GM23248 (cell line): ENCODE results near the gene TOP3B. TPM values are rescaled to one million over a fixed set of nuclear protein-coding genes. Genes with fewer than 3 reads are reported as not detected.

Experiments
- DNase-seq: peaks from one replicate; pipeline ENCODE4 v3.0.0-alpha.2; 2015
- H2AFZ ChIP-seq: fragments of 200-600 bp; sonication (generic); 2 replicates; pipeline ENCODE4 v1.6.1; 2016; ENCODE audit warnings: antibody characterized with exemption
- H3F3A ChIP-seq: fragments of 200-600 bp; sonication (generic); 2 replicates; pipeline ENCODE4 v1.6.1; 2016; ENCODE audit warnings: mild to moderate bottlenecking, antibody characterized with exemption, mixed run types; ENCODE audit not compliant: insufficient read depth
- H3K27ac ChIP-seq: fragments of 200-600 bp; sonication (generic); 2 replicates; pipeline ENCODE4 v1.5.1; 2016; ENCODE audit warnings: mild to moderate bottlenecking
- H3K27me3 ChIP-seq: fragments of 200-600 bp; sonication (generic); replicated peaks from 2 replicates; pipeline ENCODE4 v1.6.1; 2016; ENCODE audit warnings: mild to moderate bottlenecking; ENCODE audit not compliant: insufficient read depth
- H3K36me3 ChIP-seq: fragments of 200-600 bp; sonication (generic); 2 replicates; pipeline ENCODE4 v1.6.1; 2016; ENCODE audit warnings: low read depth, mild to moderate bottlenecking
- H3K4me1 ChIP-seq: fragments of 200-600 bp; sonication (generic); 2 replicates; pipeline ENCODE4 v1.6.1; 2016; ENCODE audit warnings: mild to moderate bottlenecking; ENCODE audit not compliant: insufficient read depth
- H3K4me2 ChIP-seq: fragments of 200-600 bp; sonication (generic); one replicate; pipeline ENCODE4 v1.6.1; 2016; ENCODE audit warnings: mild to moderate bottlenecking; ENCODE audit not compliant: unreplicated experiment
- H3K4me3 ChIP-seq: fragments of 200-600 bp; sonication (generic); 2 replicates; pipeline ENCODE4 v1.5.1; 2016; ENCODE audit warnings: mild to moderate bottlenecking
- H3K79me2 ChIP-seq: fragments of 200-600 bp; sonication (generic); 2 replicates; pipeline ENCODE4 v1.6.1; 2016; ENCODE audit warnings: mild to moderate bottlenecking; ENCODE audit not compliant: insufficient read depth
- H3K9ac ChIP-seq: fragments of 200-600 bp; sonication (generic); 2 replicates; pipeline ENCODE4 v1.6.1; 2016; ENCODE audit warnings: mild to moderate bottlenecking
- H3K9me2 ChIP-seq: fragments of 200-600 bp; sonication (generic); 2 replicates; pipeline ENCODE4 v1.6.1; 2016; ENCODE audit warnings: mixed run types, mild to moderate bottlenecking, moderate library complexity; ENCODE audit not compliant: insufficient read depth
- H3K9me3 ChIP-seq: fragments of 200-600 bp; sonication (generic); one replicate; pipeline ENCODE4 v1.6.1; 2017; ENCODE audit warnings: low read depth
- H4K20me1 ChIP-seq: fragments of 200-600 bp; sonication (generic); 2 replicates; pipeline ENCODE4 v1.6.0; 2016; ENCODE audit not compliant: insufficient read depth
- EZH2 ChIP-seq: fragments of 200-600 bp; sonication (generic); IDR thresholded peaks from 2 replicates; pipeline ENCODE4 v1.6.1; 2018; ENCODE audit warnings: antibody characterized with exemption, mild to moderate bottlenecking; ENCODE audit not compliant: insufficient read depth, poor library complexity, severe bottlenecking
- EZH2phosphoT487 ChIP-seq: fragments of 200-600 bp; sonication (generic); IDR thresholded peaks from 2 replicates; pipeline ENCODE4 v1.6.1; 2018; ENCODE audit warnings: antibody characterized with exemption, moderate library complexity, mild to moderate bottlenecking, low read depth; ENCODE audit not compliant: insufficient read depth
- WGBS, 2 experiments: methylation state at CpG; one replicate each; pipeline ENCODE4 v1.1.6; 2015 to 2017; ENCODE audit warnings: low lambda C conversion rate in 2 of 2, low coverage in 1 of 2; ENCODE audit errors: missing lambda C conversion rate in 2 of 2; 5-methylcytosine and 5-hydroxymethylcytosine counted together
- in situ Hi-C: fragments of 300-500 bp; cut with MboI; formaldehyde crosslinking; loops from 2 replicates; pipeline ENCODE4 v1.15.0; 2020
- polyA plus RNA-seq: library from polyadenylated mRNA; unstranded; fragments of >200 nt; fragmentation: Nextera tagmentation; extraction: Ambion mirVana; gene quantifications from 2 replicates; pipeline ENCODE4 v1.2.1, GENCODE V29; 2016
- total RNA-seq: library from RNA; depleted of rRNA; stranded (reverse); fragments of >200 nt; shearing (Covaris generic); gene quantifications from 2 replicates; pipeline ENCODE4 v1.2.3, GENCODE V29; 2014

Gene TOP3B
- total and polyA plus RNA-seq, 2 experiments from 2014 or later: 11.6 to 16.0 TPM

- Histone ChIP-seq H3K4me2 (no peak overlapping the region), H3K9me3 (no peaks in the 10 kb centered on the region), H3F3A (no peaks in the 10 kb centered on the region), H2AFZ (peak overlapping the region; percentile 41; the same call in 1 of the 2 replicates), H3K27me3 (peaks cover 12% of the 10 kb centered on the region; the same call in 1 of the 2 replicates), H3K4me1 (no peaks in the 10 kb centered on the region; the same call in 1 of the 2 replicates), H3K36me3 (no peaks in the 10 kb centered on the region), H4K20me1 (no peaks in the 10 kb centered on the region), H3K79me2 (peaks cover 31% of the 10 kb centered on the region), H3K4me3 (no peak overlapping the region), H3K27ac (no peak overlapping the region), H3K9me2 (no peaks in the 10 kb centered on the region), H3K9ac (no peak overlapping the region)
- TF ChIP-seq EZH2phosphoT487 (no peak), EZH2 (no peak)
- 42 to 51% methylated on average over 7 of the region's 7 CpGs for WGBS, 2 experiments
- in situ Hi-C loops: no loop called here
- peak; percentile 44 for DNase-seq
Observed at GRCh38 chr22:21984793-21985192, 2.2 kb upstream of the TOP3B start.

GRCh38 chr22:21981874-21982273 is 713 bp downstream of the TOP3B start:
- H3K4me1 ChIP-seq: no peaks in the 10 kb centered on the region; the same call in 1 of the 2 replicates
- in situ Hi-C loops: no loop called here
- peak overlapping the region; percentile 92 for H3K9ac ChIP-seq
- no peaks in the 10 kb centered on the region for H3K27me3 ChIP-seq
- no peaks in the 10 kb centered on the region for H3F3A ChIP-seq
- H3K4me2 ChIP-seq: peak overlapping the region; percentile 80
- H2AFZ ChIP-seq: peak overlapping the region; percentile 90
- H3K27ac ChIP-seq: no peak overlapping the region
- DNase-seq: peak; percentile 36
- TF ChIP-seq EZH2 (no peak), EZH2phosphoT487 (no peak)
- no peaks in the 10 kb centered on the region for H3K9me3 ChIP-seq
- no peaks in the 10 kb centered on the region for H4K20me1 ChIP-seq
- peaks cover 41% of the 10 kb centered on the region for H3K79me2 ChIP-seq
- H3K36me3 ChIP-seq: no peaks in the 10 kb centered on the region
- peak overlapping the region; percentile 92 for H3K4me3 ChIP-seq
- H3K9me2 ChIP-seq: no peaks in the 10 kb centered on the region
- WGBS, 2 experiments: 16 to 29% methylated on average over 2 of the region's 2 CpGs

GRCh38 chr22:21980547-21980946 is 2.0 kb downstream of the TOP3B start:
- Histone ChIP-seq H4K20me1 (no peaks in the 10 kb centered on the region), H3K27me3 (no peaks in the 10 kb centered on the region), H3K36me3 (no peaks in the 10 kb centered on the region), H2AFZ (no peak overlapping the region), H3K9me2 (no peaks in the 10 kb centered on the region), H3K9me3 (no peaks in the 10 kb centered on the region), H3F3A (no peaks in the 10 kb centered on the region), H3K79me2 (peaks cover 52% of the 10 kb centered on the region), H3K27ac (no peak overlapping the region), H3K4me2 (no peak overlapping the region), H3K4me1 (no peaks in the 10 kb centered on the region; the same call in 1 of the 2 replicates), H3K9ac (no peak overlapping the region), H3K4me3 (no peak overlapping the region)
- TF ChIP-seq EZH2phosphoT487: no peak
- TF ChIP-seq EZH2: no peak
- in situ Hi-C loops: no loop called here
- WGBS, 2 experiments: 87 to 88% methylated on average over 7 of the region's 7 CpGs
- no peak for DNase-seq

GRCh38 chr22:21978564-21979386 is 3.8 kb downstream of the TOP3B start:
- DNase-seq: no peak
- Histone ChIP-seq H3K4me3 (no peak overlapping the region), H3K79me2 (peaks cover 54% of the 10 kb centered on the region), H3F3A (no peaks in the 10 kb centered on the region), H3K4me2 (no peak overlapping the region), H2AFZ (no peak overlapping the region), H4K20me1 (no peaks in the 10 kb centered on the region), H3K36me3 (no peaks in the 10 kb centered on the region), H3K9me3 (no peaks in the 10 kb centered on the region), H3K9me2 (no peaks in the 10 kb centered on the region), H3K27ac (no peak overlapping the region), H3K4me1 (no peaks in the 10 kb centered on the region; the same call in 1 of the 2 replicates), H3K9ac (no peak overlapping the region), H3K27me3 (no peaks in the 10 kb centered on the region)
- in situ Hi-C loops: no loop called here
- TF ChIP-seq EZH2: no peak
- TF ChIP-seq EZH2phosphoT487: no peak
- WGBS, 2 experiments: 84% methylated on average over 11 of the region's 11 CpGs
